K562 (cell line): ENCODE results near the gene SLC2A9. TPM values are rescaled to one million over a fixed set of nuclear protein-coding genes. Genes with fewer than 3 reads are reported as not detected.

Experiments used
- EZH2 ChIP-seq: IDR thresholded peaks from 2 replicates; pipeline ENCODE4 v1.6.1; 2012; ENCODE audit warnings: low read depth, mild to moderate bottlenecking, inconsistent platforms, low read length, borderline replicate concordance
- HNRNPH1 ChIP-seq: fragments of 200-400 bp; formaldehyde crosslinking; optimal IDR thresholded peaks from 2 replicates; pipeline ENCODE3; 2017; ENCODE audit warnings: low read depth, mild to moderate bottlenecking, low read length, moderate library complexity
- KLF1 ChIP-seq: fragments of 450-650 bp; IDR thresholded peaks from 2 replicates; pipeline ENCODE4 v1.6.1; 2016; ENCODE audit warnings: missing genetic modification characterization, missing compliant biosample characterization
- MEIS2 ChIP-seq: fragments of 450-650 bp; IDR thresholded peaks from 2 replicates; pipeline ENCODE4 v1.6.1; 2014; ENCODE audit warnings: mild to moderate bottlenecking; ENCODE audit not compliant: partially characterized antibody
- NFIC ChIP-seq: fragments of 450-650 bp; IDR thresholded peaks from 2 replicates; pipeline ENCODE4 v1.6.1; 2017; ENCODE audit warnings: mild to moderate bottlenecking, inconsistent platforms
- OTX1 ChIP-seq: fragments of 450-650 bp; formaldehyde crosslinking; IDR thresholded peaks from 2 replicates; pipeline ENCODE4 v1.4.0; 2022; ENCODE audit warnings: mild to moderate bottlenecking
- POLR2H ChIP-seq: IDR thresholded peaks from 2 replicates; pipeline ENCODE4 v1.6.1; 2016; ENCODE audit warnings: missing genetic modification characterization, low read depth, mild to moderate bottlenecking, control low read depth, missing compliant biosample characterization, moderate library complexity
- RBM17 ChIP-seq: fragments of 200-400 bp; formaldehyde crosslinking; IDR thresholded peaks from 2 replicates; pipeline ENCODE4 v1.6.1; 2017; ENCODE audit warnings: low read depth, mild to moderate bottlenecking, low read length, borderline replicate concordance
- RBM22 ChIP-seq: fragments of 200-400 bp; formaldehyde crosslinking; IDR thresholded peaks from 2 replicates; pipeline ENCODE4 v1.6.1; 2018; ENCODE audit warnings: low read length, low read depth; ENCODE audit not compliant: poor library complexity, severe bottlenecking
- RBM34 ChIP-seq: fragments of 200-400 bp; formaldehyde crosslinking; IDR thresholded peaks from 2 replicates; pipeline ENCODE4 v1.6.1; 2018; ENCODE audit warnings: low read length, borderline replicate concordance; ENCODE audit not compliant: insufficient read depth
- SIN3A ChIP-seq, 2 experiments: fragments of 150-350 bp in 1 of 2; IDR thresholded peaks; 2 replicates each; pipeline ENCODE4 v1.6.1; 2011 to 2016; ENCODE audit warnings: borderline replicate concordance in 2 of 2, low read depth in 2 of 2, low read length in 2 of 2, mild to moderate bottlenecking in 2 of 2, moderate library complexity in 2 of 2; ENCODE audit not compliant: control insufficient read depth in 1 of 2
- SIN3B ChIP-seq: fragments of 450-650 bp; IDR thresholded peaks from 2 replicates; pipeline ENCODE4 v1.6.1; 2017; ENCODE audit warnings: low read depth, mild to moderate bottlenecking, moderate library complexity
- SMARCA4 ChIP-seq: fragments of 450-650 bp; IDR thresholded peaks from 2 replicates; pipeline ENCODE4 v1.6.1; 2016
- SP2 ChIP-seq: IDR thresholded peaks from 2 replicates; pipeline ENCODE4 v1.6.1; 2011; ENCODE audit warnings: mild to moderate bottlenecking, low read depth, low read length, moderate library complexity; ENCODE audit not compliant: poor library complexity, severe bottlenecking; ENCODE audit errors: extremely low read depth
- SRSF1 ChIP-seq: fragments of 200-400 bp; formaldehyde crosslinking; IDR thresholded peaks from 2 replicates; pipeline ENCODE4 v1.6.1; 2017; ENCODE audit warnings: mild to moderate bottlenecking, low read depth, low read length, moderate library complexity
- ZEB2 ChIP-seq: fragments of 450-650 bp; IDR thresholded peaks from 2 replicates; pipeline ENCODE4 v1.6.1; 2016
- ZNF143 ChIP-seq: sonication (generic); formaldehyde crosslinking; IDR thresholded peaks from 2 replicates; pipeline ENCODE4 v1.9.0; 2022; ENCODE audit warnings: mild to moderate bottlenecking, missing genetic modification reagents
- ZNF431 ChIP-seq: sonication (generic); formaldehyde crosslinking; IDR thresholded peaks from 2 replicates; pipeline ENCODE4 v1.8.0; 2022; ENCODE audit warnings: mild to moderate bottlenecking, missing genetic modification reagents
- ZNF76 ChIP-seq: fragments of 250-450 bp; sonication (Bioruptor Pico); IDR thresholded peaks from 2 replicates; pipeline ENCODE4 v1.4.0; 2020; ENCODE audit warnings: mild to moderate bottlenecking, moderate library complexity, borderline replicate concordance
- polyA plus RNA-seq, 8 experiments: library from polyadenylated mRNA; depleted of rRNA in 4 of 8; stranded (reverse) in 5 of 8; unstranded in 3 of 8; fragments of >200 nt; fragmentation: Nextera tagmentation in 2 of 8; fragmentation: Illumina TruSeq in 1 of 8; extraction: Ambion mirVana in 2 of 8; extraction: Trizol in 1 of 8; gene quantifications; 2 replicates each; pipeline versions ENCODE4 v1.2.1 to v1.2.3, GENCODE V29; 2011 to 2014; ENCODE audit warnings: inconsistent platforms in 1 of 8, missing spikeins in 1 of 8
- total RNA-seq, 7 experiments: library from RNA; depleted of rRNA in 6 of 7; stranded (reverse); fragments of >200 nt in 6 of 7; fragmentation: Illumina TruSeq in 2 of 7; extraction: Trizol in 2 of 7; gene quantifications; 2 replicates each; pipeline versions ENCODE4 v1.2.1 to v1.2.3, GENCODE V29; 2011 to 2021; ENCODE audit warnings: low replicate concordance in 1 of 7
- TF ChIP-seq, protein P1 (sequence below): fragments of 250-450 bp; sonication (Bioruptor Pico); IDR thresholded peaks from 2 replicates; pipeline ENCODE4 v1.5.0; 2021; ENCODE audit warnings: mild to moderate bottlenecking, borderline replicate concordance
- TF ChIP-seq, protein P2 (sequence below): fragments of 250-450 bp; sonication (Bioruptor Pico); IDR thresholded peaks from 2 replicates; pipeline ENCODE4 v1.6.1; 2021; ENCODE audit warnings: mild to moderate bottlenecking
- TF ChIP-seq, protein P3 (sequence below): fragments of 450-650 bp; IDR thresholded peaks from 2 replicates; pipeline ENCODE4 v1.7.0; 2016; ENCODE audit warnings: borderline replicate concordance
- TF ChIP-seq, protein P4 (sequence below): fragments of 250-450 bp; sonication (Bioruptor Pico); IDR thresholded peaks from 2 replicates; pipeline ENCODE4 v1.4.0; 2020; ENCODE audit warnings: mild to moderate bottlenecking, moderate library complexity

Gene SLC2A9
- total and polyA plus RNA-seq, 9 of the 15 experiments (the other 6 are each of a cell fraction or from before 2014, with no cell fraction given), result 0.15 to 1.9 (median 0.76) TPM

DNA sequence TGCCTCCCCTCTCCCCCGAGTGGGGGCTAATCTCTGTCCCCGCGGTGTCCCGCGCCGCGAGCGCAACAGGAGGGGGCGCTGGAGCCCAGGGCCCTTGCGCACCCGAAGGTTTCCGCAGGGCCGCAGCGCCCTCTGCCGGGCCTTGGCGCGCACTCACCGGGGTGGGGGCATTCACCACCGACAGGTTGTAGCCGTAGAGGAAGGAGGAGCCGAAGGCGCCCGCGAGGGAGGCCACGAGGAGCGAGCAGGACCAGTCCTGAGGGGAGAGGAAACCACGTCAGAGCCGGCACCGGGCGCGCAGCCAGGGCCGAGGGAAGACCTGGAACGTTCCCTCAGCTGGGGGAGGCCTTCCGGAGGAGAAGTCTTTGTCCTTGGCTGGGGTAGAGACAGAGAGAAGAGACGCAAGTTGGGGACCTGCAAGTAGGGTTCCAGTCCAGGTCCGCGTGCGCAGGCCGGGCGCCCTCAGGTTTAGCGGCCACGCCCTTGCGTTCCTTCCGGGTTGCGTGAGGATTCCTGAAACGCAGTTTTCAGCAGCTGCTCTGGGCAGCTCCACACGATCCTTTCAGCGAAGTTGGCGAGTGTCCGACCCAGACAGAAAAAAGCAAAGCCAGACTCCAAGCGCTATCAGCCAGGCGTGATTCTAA is 2.4 kb downstream of the SLC2A9 start (continued):
- TF ChIP-seq, protein P1, sequence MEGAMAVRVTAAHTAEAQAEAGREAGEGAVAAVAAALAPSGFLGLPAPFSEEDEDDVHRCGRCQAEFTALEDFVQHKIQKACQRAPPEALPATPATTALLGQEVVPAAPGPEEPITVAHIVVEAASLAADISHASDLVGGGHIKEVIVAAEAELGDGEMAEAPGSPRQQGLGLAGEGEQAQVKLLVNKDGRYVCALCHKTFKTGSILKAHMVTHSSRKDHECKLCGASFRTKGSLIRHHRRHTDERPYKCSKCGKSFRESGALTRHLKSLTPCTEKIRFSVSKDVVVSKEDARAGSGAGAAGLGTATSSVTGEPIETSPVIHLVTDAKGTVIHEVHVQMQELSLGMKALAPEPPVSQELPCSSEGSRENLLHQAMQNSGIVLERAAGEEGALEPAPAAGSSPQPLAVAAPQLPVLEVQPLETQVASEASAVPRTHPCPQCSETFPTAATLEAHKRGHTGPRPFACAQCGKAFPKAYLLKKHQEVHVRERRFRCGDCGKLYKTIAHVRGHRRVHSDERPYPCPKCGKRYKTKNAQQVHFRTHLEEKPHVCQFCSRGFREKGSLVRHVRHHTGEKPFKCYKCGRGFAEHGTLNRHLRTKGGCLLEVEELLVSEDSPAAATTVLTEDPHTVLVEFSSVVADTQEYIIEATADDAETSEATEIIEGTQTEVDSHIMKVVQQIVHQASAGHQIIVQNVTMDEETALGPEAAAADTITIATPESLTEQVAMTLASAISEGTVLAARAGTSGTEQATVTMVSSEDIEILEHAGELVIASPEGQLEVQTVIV, result no peak
- TF ChIP-seq SP2 (no peak), RBM34 (no peak), KLF1 (tag) (peak; percentile 93), POLR2H (tag) (no peak), ZEB2 (peak; percentile 39; the same call in 1 of the 2 replicates), SRSF1 (no peak), RBM22 (peak; percentile 56), MEIS2 (no peak), ZNF76 (no peak), ZNF431 (CRISPR knock-in tag) (0 out of 2 replicates have a peak, but pooled peaks have one; percentile 41), HNRNPH1 (no peak), OTX1 (CRISPR knock-in tag) (no peak), SIN3A (IDR thresholded peaks at IDR 0.05; ENCODE audit: borderline replicate concordance in 2 of 2, control insufficient read depth in 1 of 2, low read depth in 2 of 2, low read length in 2 of 2) (no peak; a peak in 1 of 4 replicates), NFIC (peak; percentile 88), ZNF143 (CRISPR knock-in tag) (no peak), SMARCA4 (no peak), EZH2 (no peak), RBM17 (no peak), SIN3B (no peak)
- TF ChIP-seq, protein P2, sequence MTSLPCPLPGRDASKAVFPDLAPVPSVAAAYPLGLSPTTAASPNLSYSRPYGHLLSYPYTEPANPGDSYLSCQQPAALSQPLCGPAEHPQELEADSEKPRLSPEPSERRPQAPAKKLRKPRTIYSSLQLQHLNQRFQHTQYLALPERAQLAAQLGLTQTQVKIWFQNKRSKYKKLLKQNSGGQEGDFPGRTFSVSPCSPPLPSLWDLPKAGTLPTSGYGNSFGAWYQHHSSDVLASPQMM (CRISPR knock-in tag), result no peak
- TF ChIP-seq, protein P3, sequence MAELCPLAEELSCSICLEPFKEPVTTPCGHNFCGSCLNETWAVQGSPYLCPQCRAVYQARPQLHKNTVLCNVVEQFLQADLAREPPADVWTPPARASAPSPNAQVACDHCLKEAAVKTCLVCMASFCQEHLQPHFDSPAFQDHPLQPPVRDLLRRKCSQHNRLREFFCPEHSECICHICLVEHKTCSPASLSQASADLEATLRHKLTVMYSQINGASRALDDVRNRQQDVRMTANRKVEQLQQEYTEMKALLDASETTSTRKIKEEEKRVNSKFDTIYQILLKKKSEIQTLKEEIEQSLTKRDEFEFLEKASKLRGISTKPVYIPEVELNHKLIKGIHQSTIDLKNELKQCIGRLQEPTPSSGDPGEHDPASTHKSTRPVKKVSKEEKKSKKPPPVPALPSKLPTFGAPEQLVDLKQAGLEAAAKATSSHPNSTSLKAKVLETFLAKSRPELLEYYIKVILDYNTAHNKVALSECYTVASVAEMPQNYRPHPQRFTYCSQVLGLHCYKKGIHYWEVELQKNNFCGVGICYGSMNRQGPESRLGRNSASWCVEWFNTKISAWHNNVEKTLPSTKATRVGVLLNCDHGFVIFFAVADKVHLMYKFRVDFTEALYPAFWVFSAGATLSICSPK, result no peak
- TF ChIP-seq, protein P4, sequence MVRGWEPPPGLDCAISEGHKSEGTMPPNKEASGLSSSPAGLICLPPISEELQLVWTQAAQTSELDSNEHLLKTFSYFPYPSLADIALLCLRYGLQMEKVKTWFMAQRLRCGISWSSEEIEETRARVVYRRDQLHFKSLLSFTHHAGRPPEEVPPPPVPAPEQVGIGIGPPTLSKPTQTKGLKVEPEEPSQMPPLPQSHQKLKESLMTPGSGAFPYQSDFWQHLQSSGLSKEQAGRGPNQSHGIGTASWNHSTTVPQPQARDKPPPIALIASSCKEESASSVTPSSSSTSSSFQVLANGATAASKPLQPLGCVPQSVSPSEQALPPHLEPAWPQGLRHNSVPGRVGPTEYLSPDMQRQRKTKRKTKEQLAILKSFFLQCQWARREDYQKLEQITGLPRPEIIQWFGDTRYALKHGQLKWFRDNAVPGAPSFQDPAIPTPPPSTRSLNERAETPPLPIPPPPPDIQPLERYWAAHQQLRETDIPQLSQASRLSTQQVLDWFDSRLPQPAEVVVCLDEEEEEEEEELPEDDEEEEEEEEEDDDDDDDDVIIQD, result no peak
